GM23338 (cell line): ENCODE results near the gene SCO2.

ENCODE experiments used
- ZNF331 ChIP-seq: fragments of 250-450 bp; sonication (Bioruptor Pico); IDR thresholded peaks from 2 replicates; pipeline ENCODE4 v1.5.0; 2020; ENCODE audit warnings: low read depth, mild to moderate bottlenecking, moderate library complexity
- TF ChIP-seq, protein P1 (sequence below), 2 experiments: fragments of 200-600 bp in 1 of 2; sonication (generic) in 1 of 2; conservative IDR thresholded peaks; 2 replicates each; pipeline versions ENCODE4 v1.5.1 to v1.6.1; 2016 to 2017; ENCODE audit warnings: antibody characterized with exemption in 2 of 2, low read depth in 2 of 2, mild to moderate bottlenecking in 2 of 2, moderate library complexity in 1 of 2

DNA sequence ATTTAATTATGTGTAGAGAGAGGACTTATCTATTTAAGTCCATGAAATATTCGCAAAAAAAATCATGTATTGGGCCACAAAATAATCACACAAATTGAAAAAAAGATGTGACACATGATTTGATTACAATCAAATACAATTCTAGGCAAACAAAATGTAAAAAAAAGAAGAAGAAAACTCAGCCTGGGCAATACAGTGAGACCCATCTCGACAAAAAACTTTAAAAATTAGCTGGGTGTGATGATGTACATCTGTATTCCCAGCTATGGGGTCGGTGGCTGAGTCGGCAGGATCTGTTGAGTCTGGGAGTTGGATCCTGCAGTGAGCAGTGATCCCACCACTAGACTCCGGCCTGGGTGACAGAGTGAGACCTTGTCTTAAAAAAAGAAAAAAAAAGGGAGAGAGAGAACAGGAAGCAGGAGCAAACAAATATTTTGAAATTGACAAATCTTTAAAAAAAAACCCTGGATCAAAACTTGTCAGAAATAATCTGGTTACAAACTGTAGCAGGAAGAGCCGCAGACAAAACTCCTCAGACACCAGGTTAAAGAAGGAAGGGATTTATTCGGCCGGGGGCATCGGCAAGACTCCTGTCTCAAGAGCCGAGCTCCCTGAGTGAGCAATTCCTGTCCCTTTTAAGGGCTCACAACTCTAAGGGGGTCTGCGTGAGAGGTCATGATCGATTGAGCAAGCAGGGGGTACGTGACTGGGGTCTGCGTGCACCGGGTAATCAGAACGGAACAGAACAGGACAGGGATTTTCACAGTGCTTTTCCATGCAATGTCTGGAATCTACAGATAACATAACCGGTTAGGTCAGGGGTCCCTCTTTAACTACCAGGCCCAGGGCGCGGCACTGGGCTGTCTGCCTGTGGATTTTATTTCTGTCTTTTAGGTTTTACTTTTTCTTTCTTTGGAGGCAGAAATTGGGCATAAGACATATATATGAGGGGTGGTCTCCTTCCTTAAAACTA, 7.7 kb upstream of the SCO2 start:
- TF ChIP-seq, protein P1, sequence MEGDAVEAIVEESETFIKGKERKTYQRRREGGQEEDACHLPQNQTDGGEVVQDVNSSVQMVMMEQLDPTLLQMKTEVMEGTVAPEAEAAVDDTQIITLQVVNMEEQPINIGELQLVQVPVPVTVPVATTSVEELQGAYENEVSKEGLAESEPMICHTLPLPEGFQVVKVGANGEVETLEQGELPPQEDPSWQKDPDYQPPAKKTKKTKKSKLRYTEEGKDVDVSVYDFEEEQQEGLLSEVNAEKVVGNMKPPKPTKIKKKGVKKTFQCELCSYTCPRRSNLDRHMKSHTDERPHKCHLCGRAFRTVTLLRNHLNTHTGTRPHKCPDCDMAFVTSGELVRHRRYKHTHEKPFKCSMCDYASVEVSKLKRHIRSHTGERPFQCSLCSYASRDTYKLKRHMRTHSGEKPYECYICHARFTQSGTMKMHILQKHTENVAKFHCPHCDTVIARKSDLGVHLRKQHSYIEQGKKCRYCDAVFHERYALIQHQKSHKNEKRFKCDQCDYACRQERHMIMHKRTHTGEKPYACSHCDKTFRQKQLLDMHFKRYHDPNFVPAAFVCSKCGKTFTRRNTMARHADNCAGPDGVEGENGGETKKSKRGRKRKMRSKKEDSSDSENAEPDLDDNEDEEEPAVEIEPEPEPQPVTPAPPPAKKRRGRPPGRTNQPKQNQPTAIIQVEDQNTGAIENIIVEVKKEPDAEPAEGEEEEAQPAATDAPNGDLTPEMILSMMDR (conservative IDR thresholded peaks at IDR 0.05; ENCODE audit: low read depth in 2 of 2), result no peak
- TF ChIP-seq ZNF331 (CRISPR knock-in tag), result no peak
